KMS-11 (cell line): Measurements from ENCODE around the gene GRK3.

Experiments used
- H2AFZ ChIP-seq: fragments of 200-600 bp; sonication (generic); 2 replicates; pipeline ENCODE4 v1.6.1; 2016; ENCODE audit warnings: antibody characterized with exemption, mixed run types, low read depth
- H3K27ac ChIP-seq: fragments of 200-600 bp; sonication (generic); 2 replicates; pipeline ENCODE4 v1.6.1; 2016; ENCODE audit warnings: mild to moderate bottlenecking, mixed run types
- H3K27me3 ChIP-seq: fragments of 200-600 bp; sonication (generic); 2 replicates; pipeline ENCODE4 v1.6.1; 2017; ENCODE audit warnings: mild to moderate bottlenecking, low read depth, mixed run types, moderate library complexity; ENCODE audit not compliant: insufficient read depth
- H3K36me3 ChIP-seq: fragments of 200-600 bp; sonication (generic); 2 replicates; pipeline ENCODE4 v1.6.1; 2017; ENCODE audit warnings: mild to moderate bottlenecking, mixed run types; ENCODE audit not compliant: insufficient read depth
- H3K4me1 ChIP-seq: fragments of 200-600 bp; sonication (generic); 2 replicates; pipeline ENCODE4 v1.6.1; 2016; ENCODE audit warnings: mild to moderate bottlenecking, low read depth, mixed run types; ENCODE audit not compliant: poor library complexity, severe bottlenecking
- H3K4me2 ChIP-seq: fragments of 200-600 bp; sonication (generic); 2 replicates; pipeline ENCODE4 v1.7.0; 2016; ENCODE audit warnings: mild to moderate bottlenecking, mixed run types
- H3K4me3 ChIP-seq: fragments of 200-600 bp; sonication (generic); IDR thresholded peaks from 2 replicates; pipeline ENCODE4 v1.6.1; 2017; ENCODE audit warnings: low read depth, low read length, mixed read lengths; ENCODE audit not compliant: insufficient read depth
- H3K79me2 ChIP-seq: fragments of 200-600 bp; sonication (generic); 2 replicates; pipeline ENCODE4 v1.6.1; 2016; ENCODE audit warnings: low read depth, mixed run types; ENCODE audit not compliant: insufficient read depth
- H3K9ac ChIP-seq: fragments of 200-600 bp; sonication (generic); 2 replicates; pipeline ENCODE4 v1.6.1; 2016; ENCODE audit warnings: mild to moderate bottlenecking, mixed run types
- H4K20me1 ChIP-seq: fragments of 200-600 bp; sonication (generic); 2 replicates; pipeline ENCODE4 v1.6.1; 2016; ENCODE audit warnings: mild to moderate bottlenecking, mixed run types; ENCODE audit not compliant: insufficient read depth
- TF ChIP-seq, protein P1 (sequence below): fragments of 200-600 bp; sonication (generic); conservative IDR thresholded peaks from 2 replicates; pipeline ENCODE4 v1.6.1; 2017; ENCODE audit warnings: low read depth, mild to moderate bottlenecking, antibody characterized with exemption, low read length, moderate library complexity, mixed read lengths

GRK3 gene

DNA sequence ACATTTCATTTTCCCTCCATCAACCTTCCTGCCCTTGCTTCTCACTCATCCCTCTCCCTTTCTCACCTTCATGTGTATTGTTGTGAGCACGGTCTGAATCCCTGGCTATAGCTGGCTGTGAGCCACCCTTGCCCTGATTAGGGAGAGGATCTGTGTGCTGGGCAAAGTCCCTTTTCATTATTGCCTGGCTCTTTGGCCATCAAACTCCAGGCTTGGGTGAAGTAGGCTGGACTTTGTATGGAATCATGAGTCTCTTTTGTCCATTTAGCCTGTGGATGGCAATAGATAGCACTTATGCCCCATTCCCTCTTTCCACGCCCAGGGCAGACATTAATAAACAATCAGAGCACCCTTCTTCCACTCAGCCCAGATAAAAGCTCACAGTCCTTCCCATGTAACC is 184.2 kb downstream of the GRK3 start:
- Histone ChIP-seq H3K79me2 (no peaks in the 10 kb centered on the region), H3K27me3 (no peaks in the 10 kb centered on the region), H3K4me1 (no peaks in the 10 kb centered on the region), H2AFZ (no peak overlapping the region), H3K36me3 (no peaks in the 10 kb centered on the region), H4K20me1 (no peaks in the 10 kb centered on the region), H3K9ac (no peak overlapping the region), H3K4me3 (no peak overlapping the region), H3K27ac (no peak overlapping the region), H3K4me2 (no peak overlapping the region)
- TF ChIP-seq, protein P1, sequence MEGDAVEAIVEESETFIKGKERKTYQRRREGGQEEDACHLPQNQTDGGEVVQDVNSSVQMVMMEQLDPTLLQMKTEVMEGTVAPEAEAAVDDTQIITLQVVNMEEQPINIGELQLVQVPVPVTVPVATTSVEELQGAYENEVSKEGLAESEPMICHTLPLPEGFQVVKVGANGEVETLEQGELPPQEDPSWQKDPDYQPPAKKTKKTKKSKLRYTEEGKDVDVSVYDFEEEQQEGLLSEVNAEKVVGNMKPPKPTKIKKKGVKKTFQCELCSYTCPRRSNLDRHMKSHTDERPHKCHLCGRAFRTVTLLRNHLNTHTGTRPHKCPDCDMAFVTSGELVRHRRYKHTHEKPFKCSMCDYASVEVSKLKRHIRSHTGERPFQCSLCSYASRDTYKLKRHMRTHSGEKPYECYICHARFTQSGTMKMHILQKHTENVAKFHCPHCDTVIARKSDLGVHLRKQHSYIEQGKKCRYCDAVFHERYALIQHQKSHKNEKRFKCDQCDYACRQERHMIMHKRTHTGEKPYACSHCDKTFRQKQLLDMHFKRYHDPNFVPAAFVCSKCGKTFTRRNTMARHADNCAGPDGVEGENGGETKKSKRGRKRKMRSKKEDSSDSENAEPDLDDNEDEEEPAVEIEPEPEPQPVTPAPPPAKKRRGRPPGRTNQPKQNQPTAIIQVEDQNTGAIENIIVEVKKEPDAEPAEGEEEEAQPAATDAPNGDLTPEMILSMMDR, result no peak

- TF ChIP-seq, protein P1, result no peak
- H3K4me3 ChIP-seq, result no peak overlapping the region
- H3K4me1 ChIP-seq, result no peaks in the 10 kb centered on the region
These were observed 185.1 kb downstream of the GRK3 start for GRCh38 chr22:25749420-25750169.

DNA sequence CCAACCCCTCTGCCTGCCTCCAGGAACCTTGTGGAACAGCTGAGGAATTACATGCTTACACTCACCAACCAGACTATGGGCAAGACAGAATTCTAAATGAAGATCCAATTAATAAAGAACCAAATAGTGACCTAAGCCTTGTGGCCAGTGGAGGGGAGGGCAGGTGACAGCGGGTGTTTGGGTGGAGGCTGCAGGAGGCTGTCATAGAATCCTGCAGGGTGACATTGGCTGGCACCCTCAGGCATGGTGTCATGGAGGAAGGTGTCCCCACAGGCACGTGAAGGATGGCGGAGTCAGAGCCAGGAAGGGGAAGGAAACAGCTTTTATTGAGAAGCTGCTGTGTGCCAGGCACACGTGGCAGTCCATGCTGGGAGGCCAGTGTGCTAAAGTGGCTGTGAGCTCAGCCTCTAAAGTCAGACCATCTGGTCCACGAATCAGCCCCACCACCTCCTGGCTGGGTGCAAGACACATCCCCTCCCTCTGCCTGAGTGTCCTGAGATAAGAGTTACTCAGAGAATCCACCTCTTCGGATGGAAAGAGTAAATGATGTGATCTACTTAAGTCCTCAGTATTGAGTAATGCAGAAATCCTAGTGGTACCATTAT is 186.2 kb downstream of the GRK3 start:
- Histone ChIP-seq H3K9ac (no peak overlapping the region), H2AFZ (no peak overlapping the region), H4K20me1 (no peaks in the 10 kb centered on the region), H3K4me1 (no peaks in the 10 kb centered on the region), H3K4me2 (no peak overlapping the region), H3K27ac (no peak overlapping the region), H3K79me2 (no peaks in the 10 kb centered on the region), H3K4me3 (no peak overlapping the region), H3K36me3 (no peaks in the 10 kb centered on the region), H3K27me3 (no peaks in the 10 kb centered on the region)
- TF ChIP-seq, protein P1, result no peak

More at GRCh38 chr22:25749420-25750169, 185.1 kb downstream of the GRK3 start:
- no peak overlapping the region for H2AFZ ChIP-seq
- no peak overlapping the region for H3K27ac ChIP-seq
- no peaks in the 10 kb centered on the region for H3K79me2 ChIP-seq
- H3K27me3 ChIP-seq, result no peaks in the 10 kb centered on the region
- H4K20me1 ChIP-seq, result no peaks in the 10 kb centered on the region
- no peak overlapping the region for H3K9ac ChIP-seq
- H3K36me3 ChIP-seq, result no peaks in the 10 kb centered on the region
- H3K4me2 ChIP-seq, result no peak overlapping the region

GRCh38 chr22:25751174-25751581 is 186.7 kb downstream of the GRK3 start:
- H3K27me3 ChIP-seq, result no peaks in the 10 kb centered on the region
- H3K9ac ChIP-seq, result no peak overlapping the region
- no peak overlapping the region for H3K4me2 ChIP-seq
- no peak overlapping the region for H3K27ac ChIP-seq
- no peak overlapping the region for H2AFZ ChIP-seq
- no peaks in the 10 kb centered on the region for H3K4me1 ChIP-seq
- no peak overlapping the region for H3K4me3 ChIP-seq
- TF ChIP-seq, protein P1, result no peak
- no peaks in the 10 kb centered on the region for H4K20me1 ChIP-seq
- H3K79me2 ChIP-seq, result no peaks in the 10 kb centered on the region
- H3K36me3 ChIP-seq, result no peaks in the 10 kb centered on the region
